Fibroblast of lung (primary cell): Measurements from ENCODE around the gene GATA1.

ENCODE experiments used
- CTCF ChIP-seq, 2 donors: IDR thresholded peaks in 1 of 2; conservative IDR thresholded peaks in 1 of 2; 1 replicate in 1 of 2; 2 replicates in 1 of 2; pipeline ENCODE4 v1.5.1; 2011 to 2012; ENCODE audit warnings: low read length in 2 of 2, control low read depth in 1 of 2, inconsistent platforms in 1 of 2, low read depth in 1 of 2, mild to moderate bottlenecking in 1 of 2
- EZH2 ChIP-seq: IDR thresholded peaks from 2 replicates; pipeline ENCODE4 v1.5.1; 2012; ENCODE audit warnings: low read length, control low read depth, mild to moderate bottlenecking; ENCODE audit errors: missing control alignments

- TF ChIP-seq CTCF (conservative IDR thresholded peaks at IDR 0.05 in 1 of 2, IDR thresholded peaks at IDR 0.05 in 1 of 2; ENCODE audit: low read depth in 1 of 2, low read length in 2 of 2) (no peak), EZH2 (no peak)
These were observed 3.2 kb downstream of the GATA1 start for GRCh38 chrX:48789366-48790220.
